ENCODE measurements around the gene GLB1L2.

GLB1L2 gene

GRCh38 chr11:134366254-134366653 lies 34.5 kb downstream of the GLB1L2 start:
- Histone ChIP-seq H4K20me1 (ENCODE audit: insufficient read depth, low read length) (peaks cover 3% of the 10 kb centered on the region; the same call in 1 of the 2 replicates), H3K4me2 (ENCODE audit: insufficient read depth, low read length) (no peak overlapping the region), H3K9ac (ENCODE audit: low read depth, low read length) (no peak overlapping the region), H3K27ac (ENCODE audit: low read length) (no peak overlapping the region), H2AFZ (ENCODE audit: low read depth, low read length) (no peak overlapping the region), H3K79me2 (ENCODE audit: insufficient read depth, low read length) (no peaks in the 10 kb centered on the region), H3K36me3 (ENCODE audit: insufficient read depth, low read length) (peaks cover 11% of the 10 kb centered on the region; the same call in 1 of the 2 replicates), H3K27me3 (ENCODE audit: insufficient read depth, low read length, poor library complexity) (no peaks in the 10 kb centered on the region), H3K4me3 (ENCODE audit: low read depth in 1 of 2, low read length in 2 of 2) (no peak overlapping the region), H3K4me1 (ENCODE audit: insufficient read depth, low read length) (peaks cover 19% of the 10 kb centered on the region), H3K9me3 (ENCODE audit: insufficient read depth, low read length, severe bottlenecking) (no peaks in the 10 kb centered on the region)
- DNase-seq (no peak), ATAC-seq (ENCODE audit: insufficient read depth, low read depth) (no peak)
- TF ChIP-seq CTCF (IDR thresholded peaks at IDR 0.05; ENCODE audit: borderline replicate concordance, extremely low read depth, low read length, poor library complexity, severe bottlenecking), result no peak
- TF ChIP-seq EZH2 (IDR thresholded peaks at IDR 0.05; ENCODE audit: borderline replicate concordance, low read depth, low read length, severe bottlenecking), result no peak

DNA sequence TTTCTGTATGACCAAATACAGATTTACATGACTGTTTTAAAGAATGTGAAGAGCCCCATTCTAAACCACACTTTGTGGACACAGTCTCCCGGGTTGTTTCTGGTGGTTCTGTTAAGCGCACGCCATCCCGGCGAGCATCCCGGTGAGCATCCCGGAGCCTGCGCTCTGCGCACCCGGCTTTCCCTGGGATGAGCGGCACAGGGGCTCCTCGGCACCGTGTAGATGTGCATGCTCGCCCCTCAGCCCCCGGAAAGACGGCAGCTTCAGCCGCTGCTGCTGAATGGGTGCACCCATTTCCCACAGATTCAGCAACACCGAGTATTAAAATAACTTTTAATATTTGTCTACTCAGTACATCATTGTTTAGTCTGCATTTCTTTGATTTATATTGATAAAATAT lies 36.0 kb downstream of the GLB1L2 start:
- no peak overlapping the region for H3K9ac ChIP-seq (ENCODE audit: low read depth, low read length)
- peaks cover 12% of the 10 kb centered on the region for H3K4me1 ChIP-seq (ENCODE audit: insufficient read depth, low read length)
- H2AFZ ChIP-seq (ENCODE audit: low read depth, low read length), result no peak overlapping the region
- H4K20me1 ChIP-seq (ENCODE audit: insufficient read depth, low read length), result peaks cover 3% of the 10 kb centered on the region; the same call in 1 of the 2 replicates
- peaks cover 17% of the 10 kb centered on the region; the same call in 1 of the 2 replicates for H3K36me3 ChIP-seq (ENCODE audit: insufficient read depth, low read length)
- H3K27me3 ChIP-seq (ENCODE audit: insufficient read depth, low read length, poor library complexity), result no peaks in the 10 kb centered on the region
- H3K9me3 ChIP-seq (ENCODE audit: insufficient read depth, low read length, severe bottlenecking), result no peaks in the 10 kb centered on the region
- no peak overlapping the region for H3K4me3 ChIP-seq (ENCODE audit: low read depth in 1 of 2, low read length in 2 of 2)
- TF ChIP-seq CTCF (IDR thresholded peaks at IDR 0.05; ENCODE audit: borderline replicate concordance, extremely low read depth, low read length, poor library complexity, severe bottlenecking) (no peak), EZH2 (IDR thresholded peaks at IDR 0.05; ENCODE audit: borderline replicate concordance, low read depth, low read length, severe bottlenecking) (no peak)
- H3K4me2 ChIP-seq (ENCODE audit: insufficient read depth, low read length), result no peak overlapping the region
- DNase-seq (no peak), ATAC-seq (ENCODE audit: insufficient read depth, low read depth) (no peak)
- no peaks in the 10 kb centered on the region for H3K79me2 ChIP-seq (ENCODE audit: insufficient read depth, low read length)
- no peak overlapping the region for H3K27ac ChIP-seq (ENCODE audit: low read length)

DNA sequence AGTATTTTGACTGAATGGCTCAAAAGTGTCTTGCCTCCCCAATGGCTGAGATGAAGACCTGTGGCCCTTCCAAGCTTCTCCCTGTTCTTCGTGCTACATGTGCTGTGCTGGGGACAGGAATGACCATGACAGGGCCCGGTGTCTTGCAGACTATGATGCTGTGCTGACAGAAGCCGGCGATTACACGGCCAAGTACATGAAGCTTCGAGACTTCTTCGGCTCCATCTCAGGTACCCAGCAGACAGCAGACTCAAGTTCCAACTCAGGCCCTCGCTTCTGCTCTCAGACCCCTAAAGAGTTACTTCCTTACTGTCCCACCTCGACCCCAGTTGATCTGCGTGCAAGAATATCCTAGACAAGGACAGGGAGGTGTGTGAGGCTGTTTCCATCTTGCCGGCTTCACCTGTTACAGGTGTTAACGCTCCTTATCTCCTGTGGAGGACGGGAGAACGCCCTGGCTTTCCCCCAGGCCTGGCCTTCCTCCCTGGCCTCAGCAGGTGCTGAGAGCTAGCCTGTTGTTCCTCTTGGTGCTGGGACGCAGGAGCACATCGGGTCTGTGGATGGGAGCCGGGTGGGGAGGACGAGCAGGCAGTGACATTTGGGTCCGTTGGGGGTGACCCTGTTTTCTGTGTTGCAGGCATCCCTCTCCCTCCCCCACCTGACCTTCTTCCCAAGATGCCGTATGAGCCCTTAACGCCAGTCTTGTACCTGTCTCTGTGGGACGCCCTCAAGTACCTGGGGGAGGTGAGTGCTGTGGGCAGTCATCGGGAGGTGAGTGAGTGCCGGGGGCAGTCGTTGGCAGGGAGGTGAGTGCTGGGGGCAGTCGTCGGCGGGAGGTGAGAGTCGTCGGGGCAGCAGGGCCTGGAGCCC lies 38.1 kb downstream of the GLB1L2 start:
- Histone ChIP-seq H4K20me1 (ENCODE audit: insufficient read depth, low read length) (peaks cover 1% of the 10 kb centered on the region; the same call in 1 of the 2 replicates), H3K9me3 (ENCODE audit: insufficient read depth, low read length, severe bottlenecking) (no peaks in the 10 kb centered on the region), H3K79me2 (ENCODE audit: insufficient read depth, low read length) (no peaks in the 10 kb centered on the region), H3K9ac (ENCODE audit: low read depth, low read length) (no peak overlapping the region), H3K27ac (ENCODE audit: low read length) (no peak overlapping the region), H3K4me1 (ENCODE audit: insufficient read depth, low read length) (peaks cover 10% of the 10 kb centered on the region), H3K27me3 (ENCODE audit: insufficient read depth, low read length, poor library complexity) (no peaks in the 10 kb centered on the region), H2AFZ (ENCODE audit: low read depth, low read length) (no peak overlapping the region), H3K4me2 (ENCODE audit: insufficient read depth, low read length) (no peak overlapping the region), H3K4me3 (ENCODE audit: low read depth in 1 of 2, low read length in 2 of 2) (no peak overlapping the region), H3K36me3 (ENCODE audit: insufficient read depth, low read length) (peaks cover 17% of the 10 kb centered on the region; the same call in 1 of the 2 replicates)
- TF ChIP-seq CTCF (IDR thresholded peaks at IDR 0.05; ENCODE audit: borderline replicate concordance, extremely low read depth, low read length, poor library complexity, severe bottlenecking), result no peak
- TF ChIP-seq EZH2 (IDR thresholded peaks at IDR 0.05; ENCODE audit: borderline replicate concordance, low read depth, low read length, severe bottlenecking), result no peak
- ATAC-seq (ENCODE audit: insufficient read depth, low read depth) (no peak), DNase-seq (no peak)

All from DND-41 (cell line).